ENCODE data around the gene ZFAND2A.

The ZFAND2A gene

GRCh38 chr7:1188720-1189294, 28.8 kb upstream of the ZFAND2A start:
- Histone ChIP-seq H3K9me3 (ENCODE audit: low read length) (no peaks in the 10 kb centered on the region), H3K27me3 (ENCODE audit: insufficient read depth, low read length) (0 out of 2 replicates have a peak, but pooled peaks cover 10% of the 10 kb centered on the region), H3K9me2 (ENCODE audit: low read depth, low read length) (no peaks in the 10 kb centered on the region), H3K79me2 (ENCODE audit: insufficient read depth, low read length) (no peaks in the 10 kb centered on the region), H3K4me2 (ENCODE audit: low read length) (no peak overlapping the region), H3K27ac (ENCODE audit: low read depth, low read length, poor library complexity, severe bottlenecking) (no peak overlapping the region), H3K9ac (ENCODE audit: low read length) (no peak overlapping the region), H3K4me1 (ENCODE audit: insufficient read depth, low read length, severe bottlenecking) (no peaks in the 10 kb centered on the region), H3F3A (ENCODE audit: insufficient read depth, low read length) (no peaks in the 10 kb centered on the region), H2AFZ (ENCODE audit: low read length) (no peak overlapping the region), H4K20me1 (ENCODE audit: insufficient read depth, low read length) (no peaks in the 10 kb centered on the region), H3K4me3 (ENCODE audit: low read depth, low read length, poor library complexity, severe bottlenecking) (no peak overlapping the region), H3K36me3 (ENCODE audit: insufficient read depth, low read length) (no peaks in the 10 kb centered on the region; the same call in 1 of the 2 replicates)
- no peak for TF ChIP-seq CTCF (IDR thresholded peaks at IDR 0.05; ENCODE audit: low read length)
- no peak for TF ChIP-seq EZH2 (IDR thresholded peaks at IDR 0.05; ENCODE audit: borderline replicate concordance, low read length)

GRCh38 chr7:1187127-1187526, 27.1 kb upstream of the ZFAND2A start:
- TF ChIP-seq EZH2 (IDR thresholded peaks at IDR 0.05; ENCODE audit: borderline replicate concordance, low read length) (no peak), CTCF (IDR thresholded peaks at IDR 0.05; ENCODE audit: low read length) (no peak)
- Histone ChIP-seq H3K27me3 (ENCODE audit: insufficient read depth, low read length) (0 out of 2 replicates have a peak, but pooled peaks cover 10% of the 10 kb centered on the region), H3K9ac (ENCODE audit: low read length) (no peak overlapping the region), H3K27ac (ENCODE audit: low read depth, low read length, poor library complexity, severe bottlenecking) (no peak overlapping the region), H3K4me3 (ENCODE audit: low read depth, low read length, poor library complexity, severe bottlenecking) (no peak overlapping the region), H3K79me2 (ENCODE audit: insufficient read depth, low read length) (no peaks in the 10 kb centered on the region), H3K9me2 (ENCODE audit: low read depth, low read length) (no peaks in the 10 kb centered on the region), H3F3A (ENCODE audit: insufficient read depth, low read length) (no peaks in the 10 kb centered on the region), H2AFZ (ENCODE audit: low read length) (no peak overlapping the region), H3K4me2 (ENCODE audit: low read length) (no peak overlapping the region), H3K4me1 (ENCODE audit: insufficient read depth, low read length, severe bottlenecking) (no peaks in the 10 kb centered on the region), H3K9me3 (ENCODE audit: low read length) (no peaks in the 10 kb centered on the region), H3K36me3 (ENCODE audit: insufficient read depth, low read length) (no peaks in the 10 kb centered on the region; the same call in 1 of the 2 replicates), H4K20me1 (ENCODE audit: insufficient read depth, low read length) (no peaks in the 10 kb centered on the region)

- Histone ChIP-seq H4K20me1 (ENCODE audit: insufficient read depth, low read length) (no peaks in the 10 kb centered on the region), H3K36me3 (ENCODE audit: insufficient read depth, low read length) (no peaks in the 10 kb centered on the region), H3F3A (ENCODE audit: insufficient read depth, low read length) (no peaks in the 10 kb centered on the region), H3K79me2 (ENCODE audit: insufficient read depth, low read length) (no peaks in the 10 kb centered on the region), H3K4me1 (ENCODE audit: insufficient read depth, low read length, severe bottlenecking) (peaks cover 1% of the 10 kb centered on the region), H3K9me2 (ENCODE audit: low read depth, low read length) (no peaks in the 10 kb centered on the region), H3K9me3 (ENCODE audit: low read length) (0 out of 2 replicates have a peak, but pooled peaks cover 4% of the 10 kb centered on the region), H3K4me2 (ENCODE audit: low read length) (no peak overlapping the region), H2AFZ (ENCODE audit: low read length) (no peak overlapping the region), H3K27me3 (ENCODE audit: insufficient read depth, low read length) (peaks cover 7% of the 10 kb centered on the region), H3K27ac (ENCODE audit: low read depth, low read length, poor library complexity, severe bottlenecking) (no peak overlapping the region), H3K4me3 (ENCODE audit: low read depth, low read length, poor library complexity, severe bottlenecking) (no peak overlapping the region), H3K9ac (ENCODE audit: low read length) (no peak overlapping the region)
- TF ChIP-seq CTCF (IDR thresholded peaks at IDR 0.05; ENCODE audit: low read length) = no peak
- TF ChIP-seq EZH2 (IDR thresholded peaks at IDR 0.05; ENCODE audit: borderline replicate concordance, low read length) = no peak
Measured at GRCh38 chr7:1181640-1182039, 21.6 kb upstream of the ZFAND2A start.

All from OCI-LY1 (cell line).